ENCODE results near the gene KRTAP12-2.
"Not testable (repeated sequence)": the region's sequence is repeated elsewhere in the genome, so short reads cannot be mapped to it uniquely, and the experiment has no call there.

- TF ChIP-seq POLR2A (IDR thresholded peaks at IDR 0.05; ENCODE audit: low read length); GATA1 (IDR thresholded peaks at IDR 0.05; ENCODE audit: low read depth, low read length): not testable (repeated sequence)
Observed at GRCh38 chr21:44627831-44628233, 38.9 kb downstream of the KRTAP12-2 start.

All from erythroblast (primary cell).